ENCODE data around the gene CCDC159. TPM values are rescaled to one million over a fixed set of nuclear protein-coding genes. Genes with fewer than 3 reads are reported as not detected.
A peak's percentile ranks its signal among the peaks of the same experiment; 100 is the strongest.

The CCDC159 gene
- total and polyA plus RNA-seq, 2 of the 13 experiments (the other 11 are each of a cell fraction or from before 2014, with no cell fraction given), result 1.7 to 6.3 TPM

DNA sequence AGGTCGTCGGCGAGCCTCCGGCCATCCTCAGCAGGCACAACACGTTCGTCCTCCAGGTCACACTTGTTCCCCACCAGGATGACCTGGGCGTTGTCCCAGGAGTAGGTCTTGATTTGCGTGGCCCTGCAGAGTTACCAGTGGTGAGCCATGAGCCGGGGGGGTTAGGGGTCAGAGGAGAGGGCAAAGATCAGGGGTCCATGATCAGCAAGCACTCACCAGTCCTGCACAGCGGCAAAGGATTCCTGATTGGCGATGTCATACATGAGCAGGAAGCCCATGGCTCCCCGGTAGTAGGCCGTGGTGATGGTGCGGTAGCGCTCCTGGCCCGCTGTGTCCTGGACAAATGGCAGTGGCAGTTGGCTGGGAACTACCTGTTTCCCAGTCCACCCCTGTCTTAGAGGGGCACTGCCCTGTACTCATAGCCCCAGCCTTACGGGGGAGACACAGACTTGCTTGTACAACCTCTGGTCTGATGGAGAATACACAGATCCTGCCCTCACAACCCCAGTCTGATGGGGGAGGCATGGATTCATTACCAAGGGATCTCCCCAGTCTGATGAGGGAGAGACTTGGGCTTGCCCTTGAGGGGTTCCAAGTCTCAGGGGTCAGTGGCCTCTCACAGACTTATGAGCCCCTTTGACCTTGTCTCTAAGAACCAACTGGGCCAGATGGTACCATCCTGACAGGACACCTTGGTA, 10.7 kb upstream of the CCDC159 start:
- no peak for FAIRE-seq

More for the DNA sequence above, 10.7 kb upstream of the CCDC159 start:
- no peaks in the 10 kb centered on the region for H3K27me3 ChIP-seq (ENCODE audit: control insufficient read depth in 1 of 2, insufficient read depth in 2 of 2, low read length in 2 of 2)
- WGBS (ENCODE audit: low lambda C conversion rate), result 100% methylated on average over 1 of the region's 17 CpGs
- H3K4me2 ChIP-seq (ENCODE audit: low read depth, low read length), result no peak overlapping the region
- intact Hi-C loops (cut with micrococcal nuclease; ENCODE audit: unreplicated experiment) (no loop called here), in situ Hi-C loops (cut with HindIII; ENCODE audit: extremely low pct_ligation_motif_present, low pct_unique_long_range_greater_than_20kb) (no loop called here)
- TF ChIP-seq NR2F6 (IDR thresholded peaks at IDR 0.05) (0 out of 2 replicates have a peak, but pooled peaks have one; percentile 16), NR2F6 (CRISPR knock-in tag; IDR thresholded peaks at IDR 0.05) (no peak), NR2F1 (CRISPR knock-in tag; IDR thresholded peaks at IDR 0.05) (peak in 1 of 2 experiments; percentile 43; a peak in 2 of 4 replicates), JUND (CRISPR knock-in tag; IDR thresholded peaks at IDR 0.05) (peak; percentile 86), ZNF766 (CRISPR knock-in tag; IDR thresholded peaks at IDR 0.05; ENCODE audit: borderline replicate concordance) (no peak), XBP1 (CRISPR knock-in tag; IDR thresholded peaks at IDR 0.05) (no peak), ZBTB38 (CRISPR knock-in tag; IDR thresholded peaks at IDR 0.05) (peak; percentile 85), JUN (CRISPR knock-in tag; IDR thresholded peaks at IDR 0.05) (peak; percentile 70; the same call in 1 of the 2 replicates), NR2C2 (CRISPR knock-in tag; IDR thresholded peaks at IDR 0.05; ENCODE audit: borderline replicate concordance) (peak; percentile 42; the same call in 1 of the 2 replicates), CEBPG (CRISPR knock-in tag; IDR thresholded peaks at IDR 0.05) (no peak), ZSCAN22 (CRISPR knock-in tag; IDR thresholded peaks at IDR 0.05) (peak; percentile 96)
- TF ChIP-seq, protein P1, sequence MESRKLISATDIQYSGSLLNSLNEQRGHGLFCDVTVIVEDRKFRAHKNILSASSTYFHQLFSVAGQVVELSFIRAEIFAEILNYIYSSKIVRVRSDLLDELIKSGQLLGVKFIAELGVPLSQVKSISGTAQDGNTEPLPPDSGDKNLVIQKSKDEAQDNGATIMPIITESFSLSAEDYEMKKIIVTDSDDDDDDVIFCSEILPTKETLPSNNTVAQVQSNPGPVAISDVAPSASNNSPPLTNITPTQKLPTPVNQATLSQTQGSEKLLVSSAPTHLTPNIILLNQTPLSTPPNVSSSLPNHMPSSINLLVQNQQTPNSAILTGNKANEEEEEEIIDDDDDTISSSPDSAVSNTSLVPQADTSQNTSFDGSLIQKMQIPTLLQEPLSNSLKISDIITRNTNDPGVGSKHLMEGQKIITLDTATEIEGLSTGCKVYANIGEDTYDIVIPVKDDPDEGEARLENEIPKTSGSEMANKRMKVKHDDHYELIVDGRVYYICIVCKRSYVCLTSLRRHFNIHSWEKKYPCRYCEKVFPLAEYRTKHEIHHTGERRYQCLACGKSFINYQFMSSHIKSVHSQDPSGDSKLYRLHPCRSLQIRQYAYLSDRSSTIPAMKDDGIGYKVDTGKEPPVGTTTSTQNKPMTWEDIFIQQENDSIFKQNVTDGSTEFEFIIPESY (CRISPR knock-in tag; IDR thresholded peaks at IDR 0.05), result peak; percentile 82
- H3K9me3 ChIP-seq (ENCODE audit: low read length), result no peaks in the 10 kb centered on the region
- ChIA-PET POLR2A (interaction anchor here (0.6 to 0.9 kb wide), 2 partner anchors 39 to 223 kb away, joined by 3 to 4 read pairs; no protein-coding TSS in a partner anchor), CTCF (ENCODE audit: low intra/inter-chr PET ratio, low total read pairs) (no interaction called here)
- no peak overlapping the region for H3K27ac ChIP-seq (ENCODE audit: extremely low read length, insufficient read depth, low read length)
- no peak overlapping the region for H3K9ac ChIP-seq (ENCODE audit: insufficient read depth, low read depth, low read length)
- H3K79me2 ChIP-seq (ENCODE audit: insufficient read depth, low read length), result no peaks in the 10 kb centered on the region
- peaks cover 0 to 2% of the 10 kb centered on the region in 2 experiments; a peak in 1 of 5 replicates for H3K36me3 ChIP-seq (replicated peaks in 1 of 2; ENCODE audit: control insufficient read depth in 1 of 2, insufficient read depth in 2 of 2, low read length in 2 of 2)
- ATAC-seq (no peak), DNase-seq (ENCODE audit: low spot score) (no peak)
- no peak overlapping the region for H3K4me3 ChIP-seq (replicated peaks in 1 of 3; ENCODE audit: insufficient read depth in 1 of 3, low read depth in 2 of 3, low read length in 3 of 3)
- BruUV-seq (replicated peaks), result no TSS peak
- no peaks in the 10 kb centered on the region for H4K20me1 ChIP-seq (ENCODE audit: insufficient read depth, low read length)
- H2AFZ ChIP-seq (ENCODE audit: low read length), result no peak overlapping the region
- peaks cover 22% of the 10 kb centered on the region for H3K4me1 ChIP-seq (ENCODE audit: insufficient read depth, low read length)
